Neural cell (in vitro differentiated cells): ENCODE results near the gene CTAGE6.

Experiments
- EP300 ChIP-seq: fragments of 450-650 bp; conservative IDR thresholded peaks from 2 replicates; pipeline ENCODE4 v1.6.1; 2014; ENCODE audit warnings: antibody characterized with exemption, mild to moderate bottlenecking, moderate library complexity; ENCODE audit not compliant: poor library complexity, severe bottlenecking
- EZH2 ChIP-seq: fragments of 200-600, 300-800 bp; shearing (Covaris generic), sonication (generic); IDR thresholded peaks from 2 replicates; pipeline ENCODE4 v1.6.1; 2014; ENCODE audit warnings: antibody characterized with exemption, low read length, borderline replicate concordance, mild to moderate bottlenecking; ENCODE audit not compliant: insufficient read depth, poor library complexity, severe bottlenecking
- MXI1 ChIP-seq: fragments of 450-650 bp; conservative IDR thresholded peaks from 2 replicates; pipeline ENCODE4 v1.6.1; 2014; ENCODE audit warnings: antibody characterized with exemption, mild to moderate bottlenecking; ENCODE audit not compliant: poor library complexity, severe bottlenecking
- POLR2AphosphoS5 ChIP-seq: IDR thresholded peaks from 2 replicates; pipeline ENCODE4 v1.6.1; 2012
- RAD21 ChIP-seq: fragments of 450-650 bp; conservative IDR thresholded peaks from 2 replicates; pipeline ENCODE4 v1.6.1; 2014; ENCODE audit warnings: antibody characterized with exemption, mild to moderate bottlenecking, moderate library complexity
- SMC3 ChIP-seq: fragments of 450-650 bp; conservative IDR thresholded peaks from 2 replicates; pipeline ENCODE4 v1.6.1; 2014; ENCODE audit warnings: antibody characterized with exemption, mild to moderate bottlenecking, moderate library complexity; ENCODE audit not compliant: poor library complexity
- TAF1 ChIP-seq: IDR thresholded peaks from 2 replicates; pipeline ENCODE4 v1.6.1; 2012; ENCODE audit warnings: low read depth
- TF ChIP-seq, protein P1 (sequence below): fragments of 450-650 bp; IDR thresholded peaks from 2 replicates; pipeline ENCODE4 v1.5.1; 2014; ENCODE audit warnings: antibody characterized with exemption, mild to moderate bottlenecking, moderate library complexity; ENCODE audit not compliant: poor library complexity, severe bottlenecking
- TF ChIP-seq, protein P2 (sequence below): IDR thresholded peaks from 2 replicates; pipeline ENCODE4 v1.6.1; 2012; ENCODE audit warnings: borderline replicate concordance

DNA sequence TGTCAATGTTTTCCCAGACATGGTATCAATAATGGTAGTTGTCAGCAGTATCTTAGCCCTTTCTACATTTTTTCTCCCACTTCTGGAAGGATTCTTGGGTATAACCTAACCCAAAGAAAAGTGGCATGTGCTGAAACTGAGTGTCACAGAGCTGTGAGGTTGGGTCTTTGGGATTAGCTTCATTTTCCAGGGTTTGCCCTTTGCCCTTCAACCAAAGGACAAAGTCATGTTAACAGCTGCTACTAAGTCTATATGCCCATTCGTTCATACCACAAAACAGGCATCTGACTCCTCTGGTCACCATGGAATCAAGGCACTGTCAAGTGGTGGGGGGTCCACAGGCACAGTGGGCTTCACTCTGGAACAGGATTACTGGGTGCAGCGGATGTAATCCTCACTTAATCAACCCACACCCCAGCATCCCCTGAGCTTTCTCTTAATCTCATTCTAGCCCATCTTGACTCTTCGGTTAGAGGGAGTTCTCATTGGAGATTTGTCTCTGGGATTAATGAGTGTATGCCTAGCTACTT lies 29.1 kb downstream of the CTAGE6 start:
- TF ChIP-seq POLR2AphosphoS5 (no peak), MXI1 (no peak), TAF1 (no peak), EZH2 (no peak), EP300 (no peak), SMC3 (no peak), RAD21 (no peak)
- TF ChIP-seq, protein P1, sequence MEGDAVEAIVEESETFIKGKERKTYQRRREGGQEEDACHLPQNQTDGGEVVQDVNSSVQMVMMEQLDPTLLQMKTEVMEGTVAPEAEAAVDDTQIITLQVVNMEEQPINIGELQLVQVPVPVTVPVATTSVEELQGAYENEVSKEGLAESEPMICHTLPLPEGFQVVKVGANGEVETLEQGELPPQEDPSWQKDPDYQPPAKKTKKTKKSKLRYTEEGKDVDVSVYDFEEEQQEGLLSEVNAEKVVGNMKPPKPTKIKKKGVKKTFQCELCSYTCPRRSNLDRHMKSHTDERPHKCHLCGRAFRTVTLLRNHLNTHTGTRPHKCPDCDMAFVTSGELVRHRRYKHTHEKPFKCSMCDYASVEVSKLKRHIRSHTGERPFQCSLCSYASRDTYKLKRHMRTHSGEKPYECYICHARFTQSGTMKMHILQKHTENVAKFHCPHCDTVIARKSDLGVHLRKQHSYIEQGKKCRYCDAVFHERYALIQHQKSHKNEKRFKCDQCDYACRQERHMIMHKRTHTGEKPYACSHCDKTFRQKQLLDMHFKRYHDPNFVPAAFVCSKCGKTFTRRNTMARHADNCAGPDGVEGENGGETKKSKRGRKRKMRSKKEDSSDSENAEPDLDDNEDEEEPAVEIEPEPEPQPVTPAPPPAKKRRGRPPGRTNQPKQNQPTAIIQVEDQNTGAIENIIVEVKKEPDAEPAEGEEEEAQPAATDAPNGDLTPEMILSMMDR, result no peak
- TF ChIP-seq, protein P2, sequence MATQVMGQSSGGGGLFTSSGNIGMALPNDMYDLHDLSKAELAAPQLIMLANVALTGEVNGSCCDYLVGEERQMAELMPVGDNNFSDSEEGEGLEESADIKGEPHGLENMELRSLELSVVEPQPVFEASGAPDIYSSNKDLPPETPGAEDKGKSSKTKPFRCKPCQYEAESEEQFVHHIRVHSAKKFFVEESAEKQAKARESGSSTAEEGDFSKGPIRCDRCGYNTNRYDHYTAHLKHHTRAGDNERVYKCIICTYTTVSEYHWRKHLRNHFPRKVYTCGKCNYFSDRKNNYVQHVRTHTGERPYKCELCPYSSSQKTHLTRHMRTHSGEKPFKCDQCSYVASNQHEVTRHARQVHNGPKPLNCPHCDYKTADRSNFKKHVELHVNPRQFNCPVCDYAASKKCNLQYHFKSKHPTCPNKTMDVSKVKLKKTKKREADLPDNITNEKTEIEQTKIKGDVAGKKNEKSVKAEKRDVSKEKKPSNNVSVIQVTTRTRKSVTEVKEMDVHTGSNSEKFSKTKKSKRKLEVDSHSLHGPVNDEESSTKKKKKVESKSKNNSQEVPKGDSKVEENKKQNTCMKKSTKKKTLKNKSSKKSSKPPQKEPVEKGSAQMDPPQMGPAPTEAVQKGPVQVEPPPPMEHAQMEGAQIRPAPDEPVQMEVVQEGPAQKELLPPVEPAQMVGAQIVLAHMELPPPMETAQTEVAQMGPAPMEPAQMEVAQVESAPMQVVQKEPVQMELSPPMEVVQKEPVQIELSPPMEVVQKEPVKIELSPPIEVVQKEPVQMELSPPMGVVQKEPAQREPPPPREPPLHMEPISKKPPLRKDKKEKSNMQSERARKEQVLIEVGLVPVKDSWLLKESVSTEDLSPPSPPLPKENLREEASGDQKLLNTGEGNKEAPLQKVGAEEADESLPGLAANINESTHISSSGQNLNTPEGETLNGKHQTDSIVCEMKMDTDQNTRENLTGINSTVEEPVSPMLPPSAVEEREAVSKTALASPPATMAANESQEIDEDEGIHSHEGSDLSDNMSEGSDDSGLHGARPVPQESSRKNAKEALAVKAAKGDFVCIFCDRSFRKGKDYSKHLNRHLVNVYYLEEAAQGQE, result no peak
